CD4-positive, CD25-positive, alpha-beta regulatory T cell (primary cell): ENCODE measurements around the gene MTG1. TPM values are rescaled to one million over a fixed set of nuclear protein-coding genes. Genes with fewer than 3 reads are reported as not detected.

Experiments used
- ATAC-seq, 2 donors: fragments of 150-1000 bp; cut with Tn5 transposase; one replicate each; pipeline ENCODE4 v1.10.0; 2021; ENCODE audit warnings: low read depth in 2 of 2, moderate number of reproducible peaks in 2 of 2, moderate library complexity in 1 of 2
- DNase-seq, 3 donors: peaks; one replicate each; pipeline versions ENCODE4 v3.0.0 to v3.0.0-alpha.2; 2012 to 2022; ENCODE audit warnings: mixed read lengths in 1 of 3
- H3K27ac ChIP-seq: one replicate; pipeline ENCODE4 v1.7.0; 2013; ENCODE audit warnings: mild to moderate bottlenecking, low read length; ENCODE audit not compliant: insufficient read depth, poor library complexity, severe bottlenecking
- H3K27me3 ChIP-seq: one replicate; pipeline ENCODE4 v1.7.0; 2013; ENCODE audit warnings: low read length; ENCODE audit not compliant: control insufficient read depth, insufficient read depth
- H3K36me3 ChIP-seq: one replicate; pipeline ENCODE4 v1.7.0; 2013; ENCODE audit warnings: mild to moderate bottlenecking, low read length, moderate library complexity; ENCODE audit not compliant: control insufficient read depth, insufficient read depth
- H3K4me1 ChIP-seq: 2 replicates; pipeline ENCODE4 v1.7.0; 2013; ENCODE audit warnings: mild to moderate bottlenecking, low read length; ENCODE audit not compliant: insufficient read depth, control insufficient read depth, poor library complexity, severe bottlenecking
- H3K4me3 ChIP-seq: one replicate; pipeline ENCODE4 v1.7.0; 2013; ENCODE audit warnings: low read depth, mild to moderate bottlenecking, low read length, moderate library complexity
- H3K9me3 ChIP-seq, 2 experiments: 1 replicate in 1 of 2; 2 replicates in 1 of 2; pipeline ENCODE4 v1.7.0; 2013; ENCODE audit warnings: low read length in 2 of 2, mild to moderate bottlenecking in 1 of 2, moderate library complexity in 1 of 2; ENCODE audit not compliant: control insufficient read depth in 2 of 2
- H3K27ac Mint-ChIP-seq, 3 donors: one replicate each; pipeline ENCODE4 v1.8.0; 2020 to 2022; ENCODE audit warnings: mild to moderate bottlenecking in 3 of 3, mixed read lengths in 3 of 3, moderate library complexity in 2 of 3
- H3K27me3 Mint-ChIP-seq: one replicate; pipeline ENCODE4 v1.8.0; 2022; ENCODE audit warnings: mild to moderate bottlenecking, mixed read lengths
- H3K36me3 Mint-ChIP-seq: one replicate; pipeline ENCODE4 v1.8.0; 2020; ENCODE audit warnings: mixed read lengths
- H3K4me1 Mint-ChIP-seq, 4 donors: one replicate each; pipeline ENCODE4 v1.8.0; 2020 to 2022; ENCODE audit warnings: mixed read lengths in 4 of 4, mild to moderate bottlenecking in 1 of 4
- H3K4me3 Mint-ChIP-seq, 4 donors: one replicate each; pipeline ENCODE4 v1.8.0; 2020 to 2022; ENCODE audit warnings: mild to moderate bottlenecking in 4 of 4, mixed read lengths in 4 of 4, moderate library complexity in 3 of 4
- H3K9me3 Mint-ChIP-seq, 7 donors: one replicate each; pipeline ENCODE4 v1.8.0; 2020 to 2022; ENCODE audit warnings: mixed read lengths in 7 of 7, mild to moderate bottlenecking in 3 of 7, moderate library complexity in 2 of 7
- polyA plus RNA-seq, 4 donors: library from polyadenylated mRNA; unstranded; fragments of 300-500 nt; fragmentation: Illumina TruSeq; gene quantifications; one replicate each; pipeline ENCODE4 v1.2.3, GENCODE V29; 2021
- total RNA-seq: library from RNA; stranded (reverse); gene quantifications from one replicate; pipeline ENCODE4 v1.2.3, GENCODE V29; 2022

MTG1 gene
- total and polyA plus RNA-seq, 5 donors from 2014 or later: 36.7 to 60.8 (median 37.6) TPM

- Mint-ChIP-seq H3K27me3 (peaks cover 8% of the 10 kb centered on the region), H3K4me3 (no peak overlapping the region), H3K27ac (no peak overlapping the region), H3K4me1 (no peaks in the 10 kb centered on the region), H3K36me3 (peaks cover 2% of the 10 kb centered on the region), H3K9me3 (peaks cover 0 to 2% (median 0%) of the 10 kb centered on the region in 7 donors)
- DNase-seq (no peak), ATAC-seq (no peak)
- Histone ChIP-seq H3K9me3 (no peaks in the 10 kb centered on the region), H3K4me3 (no peak overlapping the region), H3K27me3 (no peaks in the 10 kb centered on the region), H3K36me3 (no peaks in the 10 kb centered on the region), H3K27ac (no peak overlapping the region), H3K4me1 (no peaks in the 10 kb centered on the region)
Observed at GRCh38 chr10:133456041-133456951, 62.3 kb downstream of the MTG1 start.

DNA sequence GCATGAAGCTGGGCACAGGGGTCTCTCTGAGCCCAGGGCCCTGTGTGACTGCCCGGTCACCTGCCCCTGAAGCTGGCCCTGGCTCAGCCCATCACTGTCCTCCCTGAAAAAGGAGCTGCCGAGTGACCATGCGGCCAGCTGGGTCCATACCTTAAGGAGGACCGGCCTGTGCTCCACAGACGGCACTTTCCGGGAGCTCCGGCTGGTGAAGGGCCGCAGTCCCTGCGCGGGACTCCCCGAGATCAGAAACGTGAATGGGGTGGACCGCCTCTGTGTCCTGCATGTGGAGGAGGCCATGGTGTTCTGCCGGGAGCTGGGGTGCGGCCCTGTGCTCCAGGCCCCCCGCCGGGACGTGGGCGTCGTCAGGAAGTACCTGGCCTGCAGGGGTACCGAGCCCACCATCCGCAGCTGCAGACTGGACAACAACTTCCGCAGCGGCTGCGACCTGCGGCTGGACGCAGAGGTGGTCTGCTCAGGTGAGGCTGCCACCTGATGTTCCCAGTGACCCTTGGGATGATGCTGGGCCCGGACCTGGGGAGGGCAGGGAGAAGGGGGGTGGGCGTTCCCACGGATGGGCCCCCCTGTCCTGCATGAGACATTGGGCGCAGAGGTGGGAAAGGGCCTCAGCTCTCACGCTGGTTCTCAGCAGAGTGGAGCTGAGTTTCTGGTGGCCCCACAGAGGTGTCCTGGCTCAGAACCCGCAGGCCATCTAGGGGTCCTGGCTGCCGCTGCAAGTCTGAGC, 63.3 kb downstream of the MTG1 start:
- H3K4me1 Mint-ChIP-seq: no peaks in the 10 kb centered on the region
- DNase-seq (no peak), ATAC-seq (no peak)
- H3K9me3 Mint-ChIP-seq: peaks cover 0 to 1% (median 0%) of the 10 kb centered on the region in 7 donors
- Histone ChIP-seq H3K27ac (no peak overlapping the region), H3K36me3 (no peaks in the 10 kb centered on the region), H3K9me3 (no peaks in the 10 kb centered on the region), H3K4me3 (no peak overlapping the region), H3K27me3 (no peaks in the 10 kb centered on the region), H3K4me1 (no peaks in the 10 kb centered on the region)
- peaks cover 4% of the 10 kb centered on the region for H3K36me3 Mint-ChIP-seq
- no peak overlapping the region for H3K27ac Mint-ChIP-seq
- H3K4me3 Mint-ChIP-seq: no peak overlapping the region
- peaks cover 8% of the 10 kb centered on the region for H3K27me3 Mint-ChIP-seq

- Mint-ChIP-seq H3K4me1 (no peaks in the 10 kb centered on the region), H3K9me3 (no peaks in the 10 kb centered on the region), H3K4me3 (no peak overlapping the region), H3K36me3 (peaks cover 4% of the 10 kb centered on the region), H3K27ac (no peak overlapping the region), H3K27me3 (peaks cover 5% of the 10 kb centered on the region)
- no peak for DNase-seq
- Histone ChIP-seq H3K27ac (no peak overlapping the region), H3K36me3 (no peaks in the 10 kb centered on the region), H3K9me3 (no peaks in the 10 kb centered on the region), H3K4me3 (no peak overlapping the region), H3K4me1 (no peaks in the 10 kb centered on the region), H3K27me3 (no peaks in the 10 kb centered on the region)
- no peak for ATAC-seq
Observed at GRCh38 chr10:133458021-133458709, 64.2 kb downstream of the MTG1 start.

DNA sequence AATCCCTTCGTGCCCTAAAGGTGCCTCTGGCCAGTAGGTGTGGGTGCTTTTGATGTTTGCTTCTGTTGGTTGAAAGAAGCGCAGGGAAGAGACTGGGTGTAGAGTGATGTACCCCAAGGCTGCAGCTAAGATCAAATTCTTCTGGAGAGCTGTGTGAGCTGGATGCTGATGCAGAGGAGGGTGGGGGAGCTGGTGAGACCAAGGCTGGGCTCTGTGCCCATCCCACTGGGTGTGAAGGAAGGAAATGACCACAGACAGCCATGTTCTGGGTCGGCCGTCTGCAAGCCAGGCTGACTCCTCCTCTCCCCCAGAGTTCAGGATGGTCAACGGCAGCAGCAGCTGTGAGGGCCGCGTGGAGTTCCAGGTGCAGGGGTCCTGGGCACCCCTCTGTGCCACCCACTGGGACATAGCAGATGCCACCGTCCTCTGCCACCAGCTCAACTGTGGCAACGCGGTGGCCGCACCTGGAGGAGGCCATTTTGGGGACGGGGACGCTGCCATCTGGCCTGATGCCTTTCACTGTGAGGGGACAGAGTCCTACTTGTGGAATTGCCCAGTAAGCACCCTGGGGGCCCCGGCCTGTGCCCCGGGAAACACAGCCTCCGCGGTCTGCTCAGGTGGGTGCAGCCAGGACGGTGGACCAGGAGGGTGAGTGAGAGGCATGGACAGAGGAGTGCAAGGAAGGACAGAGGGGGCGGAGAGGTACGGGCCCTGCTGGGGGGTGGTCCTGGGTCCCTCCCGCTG, 64.9 kb downstream of the MTG1 start:
- H3K27me3 Mint-ChIP-seq: no peaks in the 10 kb centered on the region
- no peak overlapping the region for H3K27ac ChIP-seq
- DNase-seq (no peak), ATAC-seq (no peak)
- H3K4me3 Mint-ChIP-seq: no peak overlapping the region
- no peaks in the 10 kb centered on the region for H3K4me1 ChIP-seq
- H3K27me3 ChIP-seq: no peaks in the 10 kb centered on the region
- H3K9me3 ChIP-seq: no peaks in the 10 kb centered on the region
- H3K27ac Mint-ChIP-seq: peak overlapping the region in 1 of 3 donors; percentile 5
- H3K36me3 Mint-ChIP-seq: peaks cover 4% of the 10 kb centered on the region
- no peaks in the 10 kb centered on the region for H3K36me3 ChIP-seq
- H3K4me1 Mint-ChIP-seq: no peaks in the 10 kb centered on the region
- H3K4me3 ChIP-seq: no peak overlapping the region
- no peaks in the 10 kb centered on the region for H3K9me3 Mint-ChIP-seq

DNA sequence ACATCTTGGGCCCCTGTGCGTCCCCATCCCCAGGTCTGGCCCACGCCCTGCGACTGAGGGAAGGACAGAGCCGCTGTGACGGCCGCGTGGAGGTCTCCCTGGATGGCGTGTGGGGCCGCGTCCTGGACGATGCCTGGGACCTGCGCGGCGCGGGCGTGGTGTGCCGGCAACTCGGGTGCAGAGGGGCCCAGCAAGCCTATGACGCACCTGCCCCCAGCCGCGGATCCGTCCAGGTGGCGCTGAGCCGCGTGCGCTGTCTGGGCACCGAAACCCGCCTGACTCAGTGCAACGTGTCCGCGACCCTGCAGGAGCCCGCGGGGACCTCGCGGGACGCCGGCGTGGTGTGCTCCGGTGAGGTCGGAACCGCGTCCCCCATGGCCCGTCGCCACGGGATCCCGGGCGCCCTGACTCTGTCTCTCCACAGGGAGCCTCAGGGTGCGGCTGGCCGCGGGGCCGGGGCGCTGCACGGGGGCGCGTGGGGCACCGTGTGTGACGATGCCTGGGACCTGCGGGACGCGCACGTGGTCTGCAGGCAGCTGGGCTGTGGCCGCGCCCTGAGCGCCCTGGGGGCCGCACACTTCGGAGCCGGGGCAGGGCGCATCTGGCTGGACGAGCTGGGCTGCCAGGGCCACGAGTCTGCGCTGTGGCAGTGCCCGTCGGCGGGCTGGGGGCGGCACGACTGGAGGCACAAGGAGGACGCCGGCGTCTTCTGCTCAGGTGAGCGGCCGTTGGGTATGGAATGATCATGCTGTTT, 65.7 kb downstream of the MTG1 start:
- Histone ChIP-seq H3K9me3 (no peaks in the 10 kb centered on the region), H3K4me3 (no peak overlapping the region), H3K27ac (no peak overlapping the region), H3K36me3 (no peaks in the 10 kb centered on the region), H3K4me1 (no peaks in the 10 kb centered on the region), H3K27me3 (no peaks in the 10 kb centered on the region)
- ATAC-seq (no peak), DNase-seq (no peak)
- H3K4me1 Mint-ChIP-seq: no peaks in the 10 kb centered on the region
- peak overlapping the region in 1 of 3 donors; percentile 5 for H3K27ac Mint-ChIP-seq
- peaks cover 4% of the 10 kb centered on the region for H3K36me3 Mint-ChIP-seq
- no peak overlapping the region for H3K4me3 Mint-ChIP-seq
- no peaks in the 10 kb centered on the region for H3K9me3 Mint-ChIP-seq
- H3K27me3 Mint-ChIP-seq: no peaks in the 10 kb centered on the region

GRCh38 chr10:133460208-133460769, 66.3 kb downstream of the MTG1 start:
- Mint-ChIP-seq H3K27ac (no peak overlapping the region), H3K9me3 (no peaks in the 10 kb centered on the region), H3K36me3 (peaks cover 4% of the 10 kb centered on the region), H3K4me3 (no peak overlapping the region), H3K4me1 (no peaks in the 10 kb centered on the region), H3K27me3 (no peaks in the 10 kb centered on the region)
- ATAC-seq: no peak
- Histone ChIP-seq H3K27me3 (no peaks in the 10 kb centered on the region), H3K27ac (no peak overlapping the region), H3K4me1 (no peaks in the 10 kb centered on the region), H3K36me3 (no peaks in the 10 kb centered on the region), H3K4me3 (no peak overlapping the region), H3K9me3 (no peaks in the 10 kb centered on the region)
- DNase-seq: no peak
